Keratinocyte (primary cell): Measurements from ENCODE around the gene ZNF638. TPM values are rescaled to one million over a fixed set of nuclear protein-coding genes. Genes with fewer than 3 reads are reported as not detected.

Source experiments
- DNase-seq: peaks from one replicate; pipeline ENCODE4 v3.0.0-alpha.2; 2011; ENCODE audit warnings: low read depth, missing footprints, low spot score
- FAIRE-seq: peaks from 2 replicates; lab custom pipeline; 2011; peaks lifted over from hg19 to GRCh38; lab: Jason Lieb, UNC
- H2AFZ ChIP-seq: 2 replicates; pipeline ENCODE4 v1.6.0; 2012; ENCODE audit warnings: low read length, control low read depth, inconsistent platforms; ENCODE audit not compliant: control insufficient read depth
- H3K27ac ChIP-seq: 2 replicates; pipeline ENCODE4 v1.5.1; 2011; ENCODE audit warnings: low read length; ENCODE audit not compliant: control insufficient read depth, insufficient read depth
- H3K27me3 ChIP-seq: 3 replicates; pipeline ENCODE4 v1.6.0; 2011; ENCODE audit warnings: low read length; ENCODE audit not compliant: control insufficient read depth, insufficient read depth; ENCODE audit errors: extremely low read depth
- H3K36me3 ChIP-seq, 2 experiments: 2 replicates in 1 of 2; 3 replicates in 1 of 2; pipeline ENCODE4 v1.5.1; 2011; ENCODE audit warnings: low read length in 2 of 2, mild to moderate bottlenecking in 1 of 2; ENCODE audit not compliant: control insufficient read depth in 2 of 2, insufficient read depth in 2 of 2; ENCODE audit errors: extremely low read depth in 1 of 2
- H3K4me1 ChIP-seq: 3 replicates; pipeline ENCODE4 v1.5.1; 2011; ENCODE audit warnings: low read length; ENCODE audit not compliant: control insufficient read depth, insufficient read depth; ENCODE audit errors: extremely low read depth
- H3K4me2 ChIP-seq: 3 replicates; pipeline ENCODE4 v1.6.0; 2011; ENCODE audit warnings: low read depth, low read length; ENCODE audit not compliant: control insufficient read depth, insufficient read depth; ENCODE audit errors: extremely low read depth
- H3K4me3 ChIP-seq, 3 experiments: fragments of 200-600 bp in 1 of 3; sonication (generic) in 1 of 3; 2 replicates in 2 of 3; 3 replicates in 1 of 3; pipeline ENCODE4 v1.5.1; 2011 to 2016; ENCODE audit warnings: low read length in 3 of 3, mild to moderate bottlenecking in 3 of 3, control low read depth in 2 of 3, inconsistent platforms in 1 of 3, low read depth in 1 of 3, mixed read lengths in 1 of 3, mixed run types in 1 of 3, moderate library complexity in 1 of 3; ENCODE audit not compliant: control insufficient read depth in 2 of 3, insufficient read depth in 2 of 3; ENCODE audit errors: extremely low read depth in 1 of 3
- H3K79me2 ChIP-seq: 2 replicates; pipeline ENCODE4 v1.6.0; 2012; ENCODE audit warnings: low read length; ENCODE audit not compliant: control insufficient read depth, insufficient read depth
- H3K9ac ChIP-seq: 3 replicates; pipeline ENCODE4 v1.6.0; 2011; ENCODE audit warnings: low read length; ENCODE audit not compliant: control insufficient read depth, insufficient read depth; ENCODE audit errors: extremely low read depth
- H3K9me1 ChIP-seq: 3 replicates; pipeline ENCODE4 v1.6.0; 2011; ENCODE audit warnings: low read length; ENCODE audit not compliant: control insufficient read depth, insufficient read depth; ENCODE audit errors: extremely low read depth
- H3K9me3 ChIP-seq: 2 replicates; pipeline ENCODE4 v1.5.1; 2012; ENCODE audit warnings: low read depth, low read length; ENCODE audit not compliant: control insufficient read depth
- H4K20me1 ChIP-seq: 3 replicates; pipeline ENCODE4 v1.6.0; 2011; ENCODE audit warnings: low read length; ENCODE audit not compliant: control insufficient read depth, insufficient read depth; ENCODE audit errors: extremely low read depth
- CTCF ChIP-seq, 3 experiments: IDR thresholded peaks in 1 of 3; conservative IDR thresholded peaks in 1 of 3; optimal IDR thresholded peaks in 1 of 3; 2 replicates in 2 of 3; 3 replicates in 1 of 3; pipeline versions ENCODE3 to v1.5.1; 2011; ENCODE audit warnings: low read length in 3 of 3, mild to moderate bottlenecking in 3 of 3, moderate library complexity in 2 of 3, control low read depth in 1 of 3, inconsistent platforms in 1 of 3; ENCODE audit not compliant: insufficient read depth in 2 of 3; ENCODE audit errors: extremely low read depth in 1 of 3
- EZH2 ChIP-seq: IDR thresholded peaks from one replicate; pipeline ENCODE4 v1.6.1; 2012; ENCODE audit warnings: inconsistent platforms, mild to moderate bottlenecking, low read length, moderate library complexity
- dilution Hi-C: fragments of 300-500 bp; cut with MboI; formaldehyde crosslinking; loops from one replicate; pipeline ENCODE4 v1.7.0; 2020; ENCODE audit warnings: low sequenced_read_pairs; ENCODE audit not compliant: extremely low pct_ligation_motif_present
- polyA plus RNA-seq, 5 experiments: library from polyadenylated mRNA; depleted of rRNA in 3 of 5; stranded (reverse) in 3 of 5; stranded (forward) in 1 of 5; unstranded in 1 of 5; fragments of >200 nt; gene quantifications; 1 replicate in 1 of 5; 2 replicates in 3 of 5; 3 replicates in 1 of 5; pipeline versions ENCODE4 v1.2.1 to v1.2.3, GENCODE V29; 2011 to 2012; ENCODE audit warnings: missing spikeins in 2 of 5, low read depth in 1 of 5, low replicate concordance in 1 of 5

ZNF638 gene
- polyA plus RNA-seq, 1 donor (not counting 4 experiments of a cell fraction or from before 2014, with no cell fraction given), result 66.5 TPM

GRCh38 chr2:71458413-71459083, 127.0 kb downstream of the ZNF638 start:
- H3K4me1 ChIP-seq, result peaks cover 32% of the 10 kb centered on the region
- TF ChIP-seq EZH2 (no peak), CTCF (optimal IDR thresholded peaks at IDR 0.05 in 1 of 3, IDR thresholded peaks at IDR 0.05 in 1 of 3, conservative IDR thresholded peaks at IDR 0.05 in 1 of 3; ENCODE audit: extremely low read depth in 1 of 3, insufficient read depth in 2 of 3, low read length in 3 of 3) (no peak)
- H3K79me2 ChIP-seq, result no peaks in the 10 kb centered on the region
- dilution Hi-C loops, result no loop called here
- no peak overlapping the region for H3K4me2 ChIP-seq
- H2AFZ ChIP-seq, result no peak overlapping the region
- peaks cover 2% of the 10 kb centered on the region for H3K9me3 ChIP-seq
- no peak overlapping the region for H3K4me3 ChIP-seq
- H3K9me1 ChIP-seq, result no peaks in the 10 kb centered on the region
- DNase-seq (no peak), FAIRE-seq (no peak)
- H3K27ac ChIP-seq, result no peak overlapping the region
- peaks cover 0 to 1% of the 10 kb centered on the region in 2 experiments for H3K36me3 ChIP-seq
- H3K9ac ChIP-seq, result no peak overlapping the region
- H4K20me1 ChIP-seq, result no peaks in the 10 kb centered on the region
- H3K27me3 ChIP-seq, result no peaks in the 10 kb centered on the region

- dilution Hi-C loops, result no loop called here
- Histone ChIP-seq H3K9ac (no peak overlapping the region), H3K27me3 (no peaks in the 10 kb centered on the region), H2AFZ (no peak overlapping the region), H3K9me1 (no peaks in the 10 kb centered on the region), H3K27ac (no peak overlapping the region), H3K36me3 (peaks cover 0 to 1% of the 10 kb centered on the region in 2 experiments), H3K4me3 (no peak overlapping the region), H4K20me1 (no peaks in the 10 kb centered on the region), H3K79me2 (no peaks in the 10 kb centered on the region), H3K4me1 (peaks cover 30% of the 10 kb centered on the region), H3K4me2 (no peak overlapping the region), H3K9me3 (peaks cover 2% of the 10 kb centered on the region)
- TF ChIP-seq EZH2 (no peak), CTCF (optimal IDR thresholded peaks at IDR 0.05 in 1 of 3, IDR thresholded peaks at IDR 0.05 in 1 of 3, conservative IDR thresholded peaks at IDR 0.05 in 1 of 3; ENCODE audit: extremely low read depth in 1 of 3, insufficient read depth in 2 of 3, low read length in 3 of 3) (no peak)
- no peak for FAIRE-seq
- DNase-seq, result no peak
These were observed 127.5 kb downstream of the ZNF638 start for GRCh38 chr2:71459084-71459431.
